HG02840 (cell line): ENCODE measurements around the gene PCDHGA9.
"Not testable (repeated sequence)": the region's sequence is repeated elsewhere in the genome, so short reads cannot be mapped to it uniquely, and the experiment has no call there.

Experiments used
- ATAC-seq: cut with Tn5 transposase; IDR thresholded peaks from one replicate; pipeline ENCODE4 v1.9.1; 2021; ENCODE audit warnings: mild to moderate bottlenecking, moderate library complexity, moderate number of reproducible peaks; ENCODE audit not compliant: unreplicated experiment, low FRiP score

The PCDHGA9 gene

GRCh38 chr5:141402553-141403243 is at the start of gene PCDHGA9:
TSS of gene PCDHGA9 (plus strand) at chr5:141402778. CDS start at chr5:141402953, 175 bp downstream.
- ATAC-seq = no peak

DNA sequence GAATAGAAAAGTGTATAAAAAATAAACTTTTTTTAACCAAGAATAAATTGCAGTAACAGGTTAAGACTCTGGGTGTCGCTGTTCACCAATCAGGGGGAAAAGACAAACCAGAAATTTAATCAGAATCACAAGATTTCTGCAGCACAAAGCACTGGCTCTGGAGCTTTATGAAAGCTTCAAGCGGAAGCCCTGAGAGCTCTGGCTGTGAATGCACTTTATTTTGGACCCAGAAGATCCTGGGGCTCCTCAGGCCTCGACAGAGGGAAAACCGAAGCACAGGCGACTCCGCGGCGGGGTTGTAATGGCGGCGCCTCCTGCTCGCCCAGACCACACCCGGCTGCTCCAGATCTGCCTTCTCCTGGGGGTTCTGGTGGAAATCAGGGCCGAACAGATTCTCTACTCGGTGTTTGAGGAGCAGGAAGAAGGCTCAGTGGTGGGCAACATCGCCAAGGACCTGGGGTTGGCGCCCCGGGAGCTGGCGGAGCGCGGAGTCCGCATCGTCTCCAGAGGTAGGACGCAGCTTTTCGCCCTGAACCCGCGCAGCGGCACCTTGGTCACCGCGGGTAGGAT is 47.6 kb upstream of the PCDHGA9 start, which contains the start of gene PCDHGA4:
Gene PCDHGA4 (plus strand): TSS at position 122 of the 570 bp plus-strand sequence. CDS start 87 bp downstream, at position 209.
- no peak for ATAC-seq

GRCh38 chr5:141355641-141356040 is 46.9 kb upstream of the PCDHGA9 start:
- ATAC-seq = no peak

GRCh38 chr5:141356133-141356532 is 46.4 kb upstream of the PCDHGA9 start:
- ATAC-seq = no peak

- no peak for ATAC-seq
Measured at GRCh38 chr5:141356950-141357349, 45.6 kb upstream of the PCDHGA9 start.

DNA sequence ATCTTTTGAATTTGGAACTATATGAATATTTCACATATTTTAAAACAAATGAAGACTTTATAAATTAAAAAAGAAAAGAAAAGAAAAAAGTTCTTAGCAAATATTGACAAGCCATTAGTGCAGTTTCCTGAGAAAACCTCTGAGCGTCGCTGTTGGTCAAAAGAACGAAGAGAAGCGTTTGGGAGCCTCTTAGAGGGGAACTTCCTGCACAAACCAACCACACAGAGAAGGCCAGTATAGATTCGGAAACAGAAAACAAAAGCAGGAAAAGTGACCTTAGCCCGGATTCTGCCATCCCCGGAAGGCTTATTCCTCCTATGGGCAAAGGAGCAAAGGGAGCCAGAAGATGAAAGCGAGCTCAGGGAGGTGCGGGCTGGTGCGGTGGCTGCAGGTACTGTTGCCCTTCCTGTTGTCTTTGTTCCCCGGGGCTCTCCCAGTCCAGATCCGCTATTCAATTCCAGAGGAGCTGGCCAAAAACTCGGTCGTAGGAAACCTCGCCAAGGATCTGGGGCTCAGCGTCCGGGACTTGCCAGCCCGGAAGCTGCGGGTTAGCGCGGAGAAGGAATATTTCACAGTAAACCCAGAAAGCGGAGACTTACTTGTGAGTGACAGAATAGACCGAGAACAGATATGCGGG is 42.7 kb upstream of the PCDHGA9 start, which contains the start of gene PCDHGB2:
Gene PCDHGB2 (plus strand): TSS at position 205 of the 637 bp plus-strand sequence. CDS start 142 bp downstream, at position 347.
- ATAC-seq = peak; percentile 74

GRCh38 chr5:141360685-141361084 is 41.9 kb upstream of the PCDHGA9 start:
- no peak for ATAC-seq

DNA sequence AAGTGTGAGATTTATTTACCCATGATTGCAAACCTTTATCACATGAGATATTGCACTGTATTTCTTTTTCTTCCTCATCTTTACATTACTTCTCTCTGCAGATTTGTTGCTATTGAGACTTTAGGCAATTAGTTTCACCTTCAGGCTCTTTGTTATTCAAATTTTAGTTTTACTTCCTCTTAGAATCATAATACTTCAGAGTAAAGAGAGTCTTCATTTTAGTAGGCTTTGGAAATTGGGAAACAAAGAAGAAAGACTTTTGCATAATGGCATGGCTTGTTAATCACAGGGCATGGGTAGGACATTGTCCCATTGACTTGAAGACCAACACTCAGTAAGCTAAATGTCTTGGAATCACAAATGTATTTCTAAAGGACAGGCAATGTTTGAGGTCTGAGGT is 39.9 kb upstream of the PCDHGA9 start:
- no peak for ATAC-seq

DNA sequence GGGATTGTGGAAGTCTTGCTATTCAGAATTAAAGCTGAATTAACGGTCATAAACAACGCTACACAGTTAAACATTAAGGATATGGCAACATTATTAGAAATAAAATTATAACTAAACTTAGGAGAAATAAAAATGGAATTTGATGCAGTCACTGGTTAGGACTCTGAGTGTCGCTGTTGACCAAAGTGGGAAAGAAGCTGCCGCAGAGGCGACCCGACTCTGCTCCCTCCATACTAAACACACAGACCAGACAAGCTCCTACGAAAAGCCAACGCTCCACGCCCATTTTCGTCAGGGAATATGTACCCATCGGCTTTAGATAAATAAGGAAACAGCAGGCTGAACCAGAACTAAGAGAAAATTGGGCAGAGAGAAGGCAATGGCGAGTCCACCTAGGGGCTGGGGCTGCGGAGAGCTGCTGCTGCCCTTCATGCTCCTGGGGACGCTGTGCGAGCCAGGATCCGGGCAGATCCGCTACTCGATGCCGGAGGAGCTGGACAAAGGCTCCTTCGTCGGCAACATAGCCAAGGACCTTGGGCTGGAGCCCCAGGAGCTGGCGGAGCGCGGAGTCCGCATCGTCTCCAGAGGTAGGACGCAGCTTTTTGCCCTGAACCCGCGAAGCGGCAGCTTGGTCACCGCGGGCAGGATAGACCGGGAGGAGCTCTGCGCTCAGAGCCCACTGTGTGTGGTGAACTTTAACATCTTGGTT is 38.5 kb upstream of the PCDHGA9 start, which contains the start of gene PCDHGA5:
Gene PCDHGA5 (plus strand): TSS at position 211 of the 709 bp plus-strand sequence. CDS start 169 bp downstream, at position 380.
- no peak for ATAC-seq

DNA sequence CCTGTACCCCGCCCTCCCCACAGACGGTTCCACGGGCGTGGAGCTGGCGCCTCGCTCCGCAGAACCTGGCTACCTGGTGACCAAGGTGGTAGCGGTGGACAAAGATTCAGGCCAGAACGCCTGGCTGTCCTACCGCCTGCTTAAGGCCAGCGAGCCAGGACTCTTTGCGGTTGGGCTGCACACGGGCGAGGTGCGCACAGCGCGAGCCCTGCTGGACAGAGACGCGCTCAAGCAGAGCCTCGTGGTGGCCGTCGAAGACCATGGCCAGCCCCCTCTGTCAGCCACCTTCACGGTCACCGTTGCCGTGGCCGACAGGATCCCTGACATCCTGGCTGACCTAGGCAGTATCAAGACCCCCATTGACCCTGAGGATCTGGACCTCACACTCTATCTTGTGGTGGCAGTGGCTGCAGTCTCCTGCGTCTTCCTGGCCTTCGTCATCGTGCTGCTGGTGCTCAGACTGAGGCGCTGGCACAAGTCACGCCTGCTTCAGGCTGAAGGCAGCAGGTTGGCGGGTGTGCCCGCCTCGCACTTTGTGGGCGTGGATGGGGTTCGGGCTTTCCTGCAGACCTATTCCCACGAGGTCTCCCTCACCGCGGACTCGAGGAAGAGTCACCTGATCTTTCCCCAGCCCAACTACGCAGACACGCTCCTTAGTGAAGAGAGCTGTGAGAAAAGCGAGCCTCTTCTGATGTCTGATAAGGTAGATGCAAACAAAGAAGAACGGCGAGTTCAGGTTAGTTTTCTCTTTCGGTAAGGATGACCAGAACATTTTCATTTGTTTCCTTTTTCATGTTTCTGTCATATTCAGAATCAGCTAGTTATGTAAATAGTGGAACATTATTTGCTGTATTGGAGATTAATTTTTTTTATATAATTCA is 36.3 kb upstream of the PCDHGA9 start:
- ATAC-seq = no peak

DNA sequence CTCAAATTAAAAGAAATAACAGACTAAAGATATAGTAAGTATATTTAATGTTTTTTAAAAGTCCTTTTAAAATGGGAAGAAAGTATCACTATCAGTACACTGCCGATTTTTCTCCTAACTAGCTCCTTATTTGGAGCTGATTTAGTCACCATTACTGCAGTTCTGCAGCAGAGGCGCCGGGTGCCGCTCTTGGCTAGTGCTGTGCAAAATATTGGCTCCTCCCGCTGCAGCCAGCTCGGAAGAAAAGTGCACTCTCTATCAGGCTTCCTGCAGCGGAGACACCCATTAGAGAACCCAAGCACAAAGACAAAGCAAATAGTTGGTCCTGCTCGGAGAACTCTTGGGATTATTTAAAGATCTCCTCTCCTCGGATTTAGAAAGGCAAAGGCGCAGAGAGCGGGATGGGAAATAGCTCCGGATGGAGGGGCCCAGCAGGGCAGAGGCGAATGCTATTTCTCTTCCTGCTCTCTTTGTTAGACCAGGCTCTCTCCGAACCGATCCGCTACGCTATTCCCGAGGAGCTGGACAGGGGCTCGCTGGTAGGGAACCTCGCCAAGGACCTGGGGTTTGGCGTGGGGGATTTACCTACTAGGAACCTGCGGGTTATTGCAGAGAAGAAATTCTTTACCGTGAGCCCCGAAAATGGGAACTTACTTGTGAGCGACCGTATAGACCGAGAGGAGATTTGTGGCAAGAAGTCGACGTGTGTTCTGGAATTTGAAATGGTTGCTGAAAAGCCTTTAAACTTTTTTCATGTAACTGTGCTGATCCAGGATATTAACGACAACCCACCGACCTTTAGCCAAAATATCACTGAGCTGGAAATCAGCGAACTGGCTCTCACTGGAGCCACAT is 32.4 kb upstream of the PCDHGA9 start, which contains the start of gene PCDHGB3:
Gene PCDHGB3 (plus strand): TSS at position 249 of the 855 bp plus-strand sequence. CDS start 153 bp downstream, at position 402.
- no peak for ATAC-seq

DNA sequence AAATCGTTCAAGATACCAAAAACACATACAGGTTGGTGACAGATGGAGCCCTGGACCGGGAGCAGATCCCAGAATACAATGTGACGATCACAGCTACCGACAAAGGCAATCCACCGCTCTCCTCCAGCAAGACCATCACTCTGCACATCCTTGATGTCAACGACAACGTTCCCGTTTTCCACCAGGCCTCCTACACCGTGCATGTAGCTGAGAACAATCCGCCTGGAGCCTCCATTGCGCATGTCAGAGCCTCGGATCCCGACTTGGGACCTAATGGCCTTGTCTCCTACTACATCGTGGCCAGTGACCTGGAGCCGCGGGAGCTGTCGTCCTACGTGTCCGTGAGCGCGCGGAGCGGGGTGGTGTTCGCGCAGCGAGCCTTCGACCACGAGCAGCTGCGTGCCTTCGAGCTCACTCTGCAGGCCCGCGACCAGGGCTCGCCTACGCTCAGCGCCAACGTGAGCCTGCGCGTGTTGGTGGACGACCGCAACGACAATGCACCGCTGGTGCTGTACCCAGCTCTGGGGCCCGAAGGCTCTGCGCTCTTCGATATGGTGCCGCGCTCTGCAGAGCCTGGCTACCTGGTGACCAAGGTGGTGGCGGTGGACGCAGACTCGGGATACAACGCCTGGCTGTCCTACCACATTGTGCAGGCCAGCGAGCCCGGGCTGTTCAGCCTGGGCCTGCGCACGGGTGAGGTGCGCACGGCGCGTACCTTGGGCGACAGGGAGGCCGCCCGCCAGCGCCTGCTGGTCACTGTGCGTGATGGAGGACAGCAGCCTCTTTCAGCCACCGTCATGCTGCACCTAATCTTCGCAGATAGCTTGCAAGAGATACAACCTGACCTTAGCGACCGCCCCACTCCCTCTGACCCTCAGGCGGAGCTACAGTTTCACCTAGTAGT is 30.8 kb upstream of the PCDHGA9 start:
- ATAC-seq = no peak

DNA sequence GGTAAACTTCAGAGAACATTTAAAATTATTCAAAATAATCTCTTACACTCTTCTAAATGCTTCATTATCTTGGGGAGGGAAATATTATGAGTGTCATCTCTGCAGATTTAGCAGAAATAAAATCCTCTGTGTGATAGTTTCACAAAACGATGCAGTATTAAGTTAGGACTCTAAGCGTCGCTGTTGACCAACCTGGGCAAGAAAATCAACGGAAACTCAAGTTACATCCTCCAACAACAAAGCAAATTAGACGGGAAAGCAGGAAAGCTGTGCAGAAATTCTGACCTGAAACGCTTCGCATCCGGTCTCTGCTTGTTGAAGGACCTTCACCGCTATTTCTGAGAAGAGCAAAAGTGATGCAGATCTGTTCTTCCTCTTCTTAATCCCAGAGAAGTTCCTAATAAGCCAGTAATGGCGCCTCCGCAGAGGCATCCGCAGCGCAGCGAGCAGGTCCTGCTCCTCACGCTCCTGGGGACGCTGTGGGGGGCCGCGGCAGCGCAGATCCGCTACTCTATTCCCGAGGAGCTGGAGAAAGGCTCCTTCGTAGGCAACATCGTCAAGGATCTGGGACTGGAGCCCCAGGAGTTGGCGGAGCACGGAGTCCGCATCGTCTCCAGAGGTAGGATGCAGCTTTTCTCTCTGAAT is 28.8 kb upstream of the PCDHGA9 start, which contains the start of gene PCDHGA6:
Gene PCDHGA6 (plus strand): TSS at position 219 of the 645 bp plus-strand sequence. CDS start 193 bp downstream, at position 412.
- ATAC-seq = no peak

DNA sequence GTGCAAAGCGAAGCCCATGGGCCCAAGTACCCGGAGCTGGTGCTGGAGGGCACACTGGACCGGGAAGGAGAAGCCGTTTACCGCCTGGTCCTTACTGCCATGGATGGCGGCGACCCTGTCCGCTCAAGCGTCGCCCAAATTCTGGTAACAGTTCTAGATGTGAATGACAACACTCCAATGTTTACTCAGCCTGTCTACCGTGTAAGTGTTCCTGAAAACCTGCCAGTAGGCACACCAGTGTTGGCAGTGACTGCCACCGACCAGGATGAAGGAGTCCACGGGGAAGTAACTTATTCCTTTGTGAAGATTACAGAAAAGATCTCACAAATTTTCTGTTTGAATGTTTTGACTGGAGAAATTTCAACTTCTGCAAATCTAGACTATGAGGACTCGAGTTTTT is 28.0 kb upstream of the PCDHGA9 start:
- no peak for ATAC-seq

GRCh38 chr5:141375444-141376155 is 27.0 kb upstream of the PCDHGA9 start:
- not testable (repeated sequence) for ATAC-seq
